GM12878 (cell line): ENCODE measurements around the gene GAD2. TPM values are rescaled to one million over a fixed set of nuclear protein-coding genes. Genes with fewer than 3 reads are reported as not detected.

ENCODE experiments used
- BCLAF1 ChIP-seq: fragments of 450-650 bp; IDR thresholded peaks from 2 replicates; pipeline ENCODE4 v1.6.1; 2017; ENCODE audit warnings: antibody characterized with exemption, mild to moderate bottlenecking, moderate library complexity
- NRF1 ChIP-seq: conservative IDR thresholded peaks from 2 replicates; pipeline ENCODE4 v1.6.1; 2011; ENCODE audit warnings: mild to moderate bottlenecking, low read depth, low read length, improper control_type of control experiment
- SP1 ChIP-seq: IDR thresholded peaks from one replicate; pipeline ENCODE4 v1.6.1; 2011; ENCODE audit warnings: low read depth, low read length
- ZBTB40 ChIP-seq: fragments of 450-650 bp; IDR thresholded peaks from 2 replicates; pipeline ENCODE4 v1.6.1; 2016; ENCODE audit warnings: mild to moderate bottlenecking, moderate library complexity, borderline replicate concordance
- ZNF592 ChIP-seq: fragments of 450-650 bp; IDR thresholded peaks from 2 replicates; pipeline ENCODE4 v1.6.1; 2017; ENCODE audit warnings: mild to moderate bottlenecking, moderate library complexity
- ZNF687 ChIP-seq: fragments of 450-650 bp; IDR thresholded peaks from 2 replicates; pipeline ENCODE4 v1.6.1; 2017; ENCODE audit warnings: mild to moderate bottlenecking, moderate library complexity
- polyA plus RNA-seq, 11 experiments: library from polyadenylated mRNA; depleted of rRNA in 4 of 11; unstranded in 6 of 11; stranded (reverse) in 5 of 11; fragments of >200 nt; fragmentation: Nextera tagmentation in 4 of 11; fragmentation: Illumina TruSeq in 1 of 11; extraction: Ambion mirVana in 4 of 11; extraction: Trizol in 1 of 11; gene quantifications; 1 replicate in 1 of 11; 2 replicates in 10 of 11; pipeline versions ENCODE4 v1.2.1 to v1.2.3, GENCODE V29; 2011 to 2016; ENCODE audit warnings: inconsistent platforms in 2 of 11, missing spikeins in 2 of 11, low read depth in 1 of 11
- total RNA-seq, 4 experiments: library from RNA; depleted of rRNA in 3 of 4; stranded (reverse); fragments of >200 nt in 3 of 4; fragmentation: Illumina TruSeq in 1 of 4; extraction: Trizol in 1 of 4; gene quantifications; 2 replicates each; pipeline versions ENCODE4 v1.2.1 to v1.2.3, GENCODE V29; 2013 to 2021

GAD2 gene
- total and polyA plus RNA-seq, 10 of the 15 experiments (the other 5 are each of a cell fraction or from before 2014, with no cell fraction given) = not detected

GRCh38 chr10:26300001-26300400 is 83.4 kb downstream of the GAD2 start (continued):
- no peak for TF ChIP-seq ZBTB40
- no peak for TF ChIP-seq NRF1
- TF ChIP-seq ZNF592 = no peak
- TF ChIP-seq BCLAF1 = no peak
- TF ChIP-seq ZNF687 = no peak
- TF ChIP-seq SP1 = no peak
- TF ChIP-seq, all 136 proteins: peak for 0
